Smooth muscle cell (in vitro differentiated cells): ENCODE measurements around the gene FAM25A. TPM values are rescaled to one million over a fixed set of nuclear protein-coding genes. Genes with fewer than 3 reads are reported as not detected.
"Not testable (repeated sequence)": the region's sequence is repeated elsewhere in the genome, so short reads cannot be mapped to it uniquely, and the experiment has no call there.

Source experiments
- DNase-seq: peaks from one replicate; lab custom pipeline; 2025; ENCODE audit not compliant: unreplicated experiment; lab: John Stamatoyannopoulos, UW
- H2AFZ ChIP-seq: fragments of 200-600 bp; sonication (generic); 2 replicates; pipeline ENCODE4 v1.6.0; 2016; ENCODE audit warnings: antibody characterized with exemption, low read depth, mild to moderate bottlenecking
- H3F3A ChIP-seq: fragments of 200-600 bp; sonication (generic); 2 replicates; pipeline ENCODE4 v1.6.0; 2017; ENCODE audit warnings: antibody characterized with exemption, low read depth
- H3K27ac ChIP-seq: fragments of 200-600 bp; sonication (generic); 2 replicates; pipeline ENCODE4 v1.5.1; 2016; ENCODE audit warnings: low read depth, mild to moderate bottlenecking
- H3K27me3 ChIP-seq: fragments of 200-600 bp; sonication (generic); 2 replicates; pipeline ENCODE4 v1.6.1; 2016; ENCODE audit warnings: low read depth, mild to moderate bottlenecking
- H3K36me3 ChIP-seq: fragments of 200-600 bp; sonication (generic); 2 replicates; pipeline ENCODE4 v1.5.1; 2016; ENCODE audit warnings: low read depth
- H3K4me1 ChIP-seq: fragments of 200-600 bp; sonication (generic); 2 replicates; pipeline ENCODE4 v1.5.1; 2016; ENCODE audit warnings: low read depth
- H3K4me2 ChIP-seq: fragments of 200-600 bp; sonication (generic); 2 replicates; pipeline ENCODE4 v1.6.0; 2016; ENCODE audit warnings: mild to moderate bottlenecking
- H3K4me3 ChIP-seq: fragments of 200-600 bp; sonication (generic); 2 replicates; pipeline ENCODE4 v1.5.1; 2016; ENCODE audit warnings: mild to moderate bottlenecking
- H3K79me2 ChIP-seq: fragments of 200-600 bp; sonication (generic); 2 replicates; pipeline ENCODE4 v1.6.0; 2016; ENCODE audit warnings: low read depth, mild to moderate bottlenecking
- H3K9ac ChIP-seq: fragments of 200-600 bp; sonication (generic); 2 replicates; pipeline ENCODE4 v1.6.0; 2016; ENCODE audit warnings: low read depth
- H3K9me3 ChIP-seq: fragments of 200-600 bp; sonication (generic); replicated peaks from 2 replicates; pipeline ENCODE4 v1.5.1; 2016; ENCODE audit warnings: low read depth
- H4K20me1 ChIP-seq: fragments of 200-600 bp; sonication (generic); 2 replicates; pipeline ENCODE4 v1.6.0; 2016; ENCODE audit warnings: low read depth
- WGBS: methylation state at CpG from one replicate; pipeline ENCODE4 v1.1.7; 2016; ENCODE audit warnings: low lambda C conversion rate; 5-methylcytosine and 5-hydroxymethylcytosine counted together
- polyA plus RNA-seq: library from polyadenylated mRNA; unstranded; fragments of >200 nt; fragmentation: Nextera tagmentation; extraction: Ambion mirVana; gene quantifications from 2 replicates; pipeline ENCODE4 v1.2.1, GENCODE V29; 2016
- total RNA-seq: library from RNA; depleted of rRNA; stranded (reverse); fragments of >200 nt; gene quantifications from 2 replicates; pipeline ENCODE4 v1.2.3, GENCODE V29; 2014
- TF ChIP-seq, protein P1 (sequence below): fragments of 200-600 bp; sonication (generic); IDR thresholded peaks from 2 replicates; pipeline ENCODE4 v1.5.1; 2017; ENCODE audit warnings: borderline replicate concordance, mild to moderate bottlenecking, antibody characterized with exemption; ENCODE audit not compliant: insufficient read depth, poor library complexity, severe bottlenecking

FAM25A gene
- total and polyA plus RNA-seq, 2 experiments from 2014 or later = 7.0 TPM; not detected in 1

DNA sequence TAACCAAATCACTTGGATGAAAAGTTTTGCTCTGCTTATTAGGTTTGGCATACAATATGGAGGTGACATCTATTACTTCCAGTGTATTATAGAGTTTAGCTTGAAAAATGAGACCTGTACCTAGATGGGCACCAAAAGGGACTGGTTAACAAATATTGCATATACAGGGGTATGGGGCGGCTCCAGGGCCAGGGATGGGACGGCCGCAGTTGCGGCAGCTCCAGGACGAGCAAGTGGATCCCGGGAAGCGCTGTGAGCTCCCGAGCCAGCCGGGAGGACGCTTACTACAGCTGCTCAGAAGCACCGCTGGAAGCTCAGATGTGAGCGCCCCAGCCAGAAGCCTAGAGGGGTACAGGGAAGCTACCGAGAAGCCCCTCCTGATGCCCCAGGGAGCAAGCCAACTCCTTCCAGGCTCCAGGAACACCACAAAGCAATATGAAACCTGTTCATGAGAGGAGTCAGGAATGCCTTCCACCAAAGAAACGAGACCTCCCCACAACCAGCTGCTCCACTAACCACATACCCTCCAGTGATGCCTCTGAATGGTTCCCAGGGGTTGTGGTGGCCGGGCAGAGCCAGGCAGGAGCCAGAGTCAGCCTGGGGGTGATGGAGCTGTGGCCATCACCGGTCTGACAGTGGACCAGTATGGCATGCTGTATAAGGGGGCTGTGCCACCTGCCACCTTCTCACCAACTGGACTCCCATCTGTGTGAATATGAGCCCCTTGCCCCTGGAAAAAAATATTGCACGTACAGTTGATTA, 6.8 kb downstream of the FAM25A start:
- H3K9me3 ChIP-seq, H3K79me2 ChIP-seq, H3K27ac ChIP-seq, DNase-seq, H3K36me3 ChIP-seq, H3K4me3 ChIP-seq, H3K4me2 ChIP-seq, H2AFZ ChIP-seq, H3F3A ChIP-seq, H3K27me3 ChIP-seq, H4K20me1 ChIP-seq, H3K9ac ChIP-seq, H3K4me1 ChIP-seq: not testable (repeated sequence)
- WGBS = 89% methylated on average over 17 of the region's 17 CpGs

DNA sequence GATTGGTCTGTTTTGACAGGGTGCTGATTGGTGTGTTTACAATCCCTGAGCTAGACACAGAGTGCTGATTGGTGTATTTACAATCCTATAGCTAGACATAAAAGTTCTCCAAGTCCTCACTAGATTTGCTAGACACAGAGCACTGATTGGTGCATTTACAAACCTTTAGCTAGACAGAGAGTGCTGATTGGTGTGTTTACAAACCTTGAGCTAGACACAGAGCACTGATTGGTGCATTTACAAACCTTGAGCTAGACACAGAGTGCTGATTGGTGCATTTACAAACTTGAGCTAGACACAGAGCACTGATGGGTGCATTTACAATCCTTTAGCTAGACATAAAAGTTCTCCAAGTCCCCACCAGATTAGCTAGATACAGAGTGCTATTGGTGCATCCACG, 10.3 kb downstream of the FAM25A start:
- H3K9ac ChIP-seq, H2AFZ ChIP-seq, H3K36me3 ChIP-seq, H3K4me2 ChIP-seq, H3K79me2 ChIP-seq, H3K4me1 ChIP-seq, H3K4me3 ChIP-seq, DNase-seq, H4K20me1 ChIP-seq, H3F3A ChIP-seq, H3K27me3 ChIP-seq, H3K9me3 ChIP-seq, H3K27ac ChIP-seq: not testable (repeated sequence)
- 88% methylated on average over 1 of the region's 1 CpG for WGBS

DNA sequence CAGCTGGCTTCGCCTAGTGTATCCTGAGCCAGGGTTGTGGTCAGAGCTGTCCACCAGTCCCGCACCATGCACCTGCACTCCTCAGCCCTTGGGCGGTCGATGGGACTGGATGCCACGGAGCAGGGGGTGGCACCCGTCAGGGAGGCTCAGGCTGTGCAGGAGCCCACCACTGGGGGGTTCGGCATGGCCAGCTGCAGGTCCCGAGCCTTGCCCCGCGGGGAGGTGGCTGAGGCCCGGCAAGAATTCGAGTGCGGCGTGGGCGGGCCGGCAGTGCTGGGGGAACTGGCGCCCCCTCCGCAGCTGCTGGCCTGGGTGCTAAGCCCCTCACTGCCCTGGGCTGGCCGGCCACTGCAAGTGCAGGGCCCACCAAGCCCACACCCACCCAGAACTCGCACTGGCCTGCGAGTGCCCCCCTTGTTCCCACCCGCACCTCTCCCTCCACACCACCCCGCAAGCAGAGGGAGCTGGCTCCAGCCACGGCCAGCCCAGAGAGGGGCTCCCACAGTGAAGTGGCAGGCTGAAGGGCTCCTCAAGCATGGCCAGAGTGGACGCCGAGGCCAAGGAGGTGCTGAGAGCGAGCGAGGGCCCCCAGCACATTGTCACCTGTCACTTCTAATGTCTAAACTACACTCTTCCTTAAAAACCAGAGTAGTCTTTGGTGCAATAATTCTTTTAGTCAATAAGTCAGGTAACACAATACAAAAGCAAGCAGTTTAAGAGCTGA, 11.0 kb downstream of the FAM25A start:
- no peaks in the 10 kb centered on the region for H4K20me1 ChIP-seq
- DNase-seq = no peak
- no peaks in the 10 kb centered on the region for H3K36me3 ChIP-seq
- WGBS = 95% methylated on average over 24 of the region's 28 CpGs
- H3K27me3 ChIP-seq = no peaks in the 10 kb centered on the region
- H3K9me3 ChIP-seq = no peaks in the 10 kb centered on the region
- no peak overlapping the region for H3K27ac ChIP-seq
- H3K4me1 ChIP-seq = no peaks in the 10 kb centered on the region
- TF ChIP-seq, protein P1, sequence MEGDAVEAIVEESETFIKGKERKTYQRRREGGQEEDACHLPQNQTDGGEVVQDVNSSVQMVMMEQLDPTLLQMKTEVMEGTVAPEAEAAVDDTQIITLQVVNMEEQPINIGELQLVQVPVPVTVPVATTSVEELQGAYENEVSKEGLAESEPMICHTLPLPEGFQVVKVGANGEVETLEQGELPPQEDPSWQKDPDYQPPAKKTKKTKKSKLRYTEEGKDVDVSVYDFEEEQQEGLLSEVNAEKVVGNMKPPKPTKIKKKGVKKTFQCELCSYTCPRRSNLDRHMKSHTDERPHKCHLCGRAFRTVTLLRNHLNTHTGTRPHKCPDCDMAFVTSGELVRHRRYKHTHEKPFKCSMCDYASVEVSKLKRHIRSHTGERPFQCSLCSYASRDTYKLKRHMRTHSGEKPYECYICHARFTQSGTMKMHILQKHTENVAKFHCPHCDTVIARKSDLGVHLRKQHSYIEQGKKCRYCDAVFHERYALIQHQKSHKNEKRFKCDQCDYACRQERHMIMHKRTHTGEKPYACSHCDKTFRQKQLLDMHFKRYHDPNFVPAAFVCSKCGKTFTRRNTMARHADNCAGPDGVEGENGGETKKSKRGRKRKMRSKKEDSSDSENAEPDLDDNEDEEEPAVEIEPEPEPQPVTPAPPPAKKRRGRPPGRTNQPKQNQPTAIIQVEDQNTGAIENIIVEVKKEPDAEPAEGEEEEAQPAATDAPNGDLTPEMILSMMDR = no peak
- no peak overlapping the region for H3K4me2 ChIP-seq
- no peak overlapping the region for H3K9ac ChIP-seq
- H3K4me3 ChIP-seq = no peak overlapping the region
- no peaks in the 10 kb centered on the region for H3K79me2 ChIP-seq
- H2AFZ ChIP-seq = no peak overlapping the region
- no peaks in the 10 kb centered on the region for H3F3A ChIP-seq

DNA sequence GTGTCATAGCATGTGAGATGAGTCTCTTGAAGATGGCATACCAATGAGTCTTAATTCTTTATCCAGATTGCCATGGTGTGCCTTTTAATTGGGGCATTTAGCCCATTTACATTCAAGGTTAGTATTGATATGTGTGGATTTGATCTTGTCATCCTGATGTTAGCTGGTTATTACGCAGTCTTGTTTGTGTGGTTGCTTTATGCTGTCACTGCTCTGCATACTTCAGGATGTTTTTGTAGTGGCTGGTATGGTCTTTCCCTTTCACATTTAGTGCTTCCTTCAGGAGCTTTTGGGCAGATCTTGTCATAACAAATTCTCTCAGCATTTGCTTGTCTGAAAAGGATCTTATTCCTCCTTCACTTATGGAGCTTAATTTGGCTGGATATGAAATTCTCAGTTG, 16.5 kb downstream of the FAM25A start:
- H2AFZ ChIP-seq = no peak overlapping the region
- WGBS = 100% methylated on average over 1 of the region's 1 CpG
- H4K20me1 ChIP-seq = no peaks in the 10 kb centered on the region
- H3K27ac ChIP-seq = no peak overlapping the region
- H3K4me2 ChIP-seq = no peak overlapping the region
- H3K79me2 ChIP-seq = no peaks in the 10 kb centered on the region
- no peaks in the 10 kb centered on the region for H3K9me3 ChIP-seq
- H3K4me3 ChIP-seq = no peak overlapping the region
- DNase-seq = no peak
- H3K9ac ChIP-seq = no peak overlapping the region
- no peaks in the 10 kb centered on the region for H3F3A ChIP-seq
- TF ChIP-seq, protein P1 = no peak
- no peaks in the 10 kb centered on the region for H3K36me3 ChIP-seq
- no peaks in the 10 kb centered on the region for H3K4me1 ChIP-seq
- H3K27me3 ChIP-seq = no peaks in the 10 kb centered on the region
